Muscle of back (tissue), 11 donors: ENCODE data around the gene CA10. TPM values are rescaled to one million over a fixed set of nuclear protein-coding genes. Genes with fewer than 3 reads are reported as not detected.

Experiments
- DNase-seq, 3 donors: peaks; one replicate each; pipeline versions ENCODE4 v3.0.0 to v3.0.0-alpha.2; 2013
- polyA plus RNA-seq, 10 donors: library from polyadenylated mRNA; unstranded; fragments of 120-200 nt; gene quantifications; one replicate each; pipeline ENCODE4 v1.2.1, GENCODE V29; 2013; ENCODE audit not compliant: insufficient read length in 10 of 10

CA10 gene
- polyA plus RNA-seq, 10 donors: 2.0 to 10.0 (median 6.0) TPM

GRCh38 chr17:51725185-51725584 lies 433.3 kb downstream of the CA10 start:
- no peak for DNase-seq

DNA sequence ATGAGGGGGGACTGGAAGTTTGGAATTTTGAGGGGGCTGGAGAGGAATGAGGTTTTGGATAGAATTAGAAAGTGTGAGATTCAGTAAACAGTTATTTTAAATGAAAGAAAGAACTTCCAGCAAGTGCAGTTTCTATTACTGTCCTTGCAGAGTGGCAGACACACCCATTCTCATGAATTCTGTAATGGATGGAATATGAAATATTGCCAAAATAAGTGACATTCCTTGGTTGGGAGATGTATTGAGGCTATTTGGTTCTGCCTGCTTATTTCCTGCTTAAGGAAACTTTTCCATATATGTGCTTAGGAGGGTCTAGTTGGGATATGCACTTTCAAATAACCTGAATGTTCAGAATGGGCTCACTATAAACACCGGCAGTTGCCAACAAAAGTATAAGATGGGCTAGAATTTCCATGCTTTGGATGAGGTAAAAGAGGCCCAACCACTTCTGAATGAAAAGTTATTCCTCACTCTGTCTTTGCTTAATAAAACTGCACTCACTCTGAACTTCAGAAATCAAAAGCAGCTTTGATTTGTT lies 434.4 kb downstream of the CA10 start:
- peak in 1 of 3 donors; percentile 50 for DNase-seq

- DNase-seq: no peak
These were observed 435.5 kb downstream of the CA10 start for GRCh38 chr17:51722994-51723393.

DNA sequence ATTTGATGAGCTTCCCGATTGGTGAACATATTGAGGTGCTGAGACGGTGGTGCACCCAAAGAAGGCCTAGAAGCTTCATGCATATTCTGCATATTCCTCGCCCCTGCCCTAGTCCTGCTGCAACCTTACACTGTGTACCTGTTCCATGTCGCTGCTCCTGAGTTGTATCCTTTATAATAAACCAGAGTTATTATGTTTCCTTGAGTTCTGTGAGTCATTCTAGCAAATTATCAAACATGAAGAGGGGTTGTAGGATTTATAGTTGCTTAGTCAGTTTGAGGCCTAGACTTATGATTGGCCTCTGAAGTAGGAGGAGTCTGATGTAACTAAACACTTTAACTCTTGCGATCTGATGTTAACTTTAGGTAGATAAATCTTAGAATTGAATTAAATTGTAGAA lies 436.8 kb downstream of the CA10 start:
- no peak for DNase-seq

DNA sequence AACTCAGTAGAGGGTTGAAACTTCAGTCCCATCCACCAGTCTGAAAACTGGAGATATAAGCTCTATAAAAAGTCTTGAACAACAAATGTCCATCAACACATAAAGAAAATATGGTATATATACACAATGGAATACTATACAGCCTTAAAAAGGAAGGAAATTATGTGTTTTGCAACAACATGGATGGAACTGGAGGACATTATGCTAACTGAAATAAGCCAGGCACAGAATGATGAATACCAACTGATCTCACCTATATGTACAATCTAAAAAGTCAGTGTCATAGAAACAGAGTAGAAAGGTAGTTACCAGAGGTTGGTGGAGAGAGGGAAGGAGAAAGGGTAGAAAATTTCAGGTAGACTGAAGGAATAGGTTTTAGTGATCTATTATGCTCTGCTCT lies 438.1 kb downstream of the CA10 start:
- DNase-seq: no peak

DNA sequence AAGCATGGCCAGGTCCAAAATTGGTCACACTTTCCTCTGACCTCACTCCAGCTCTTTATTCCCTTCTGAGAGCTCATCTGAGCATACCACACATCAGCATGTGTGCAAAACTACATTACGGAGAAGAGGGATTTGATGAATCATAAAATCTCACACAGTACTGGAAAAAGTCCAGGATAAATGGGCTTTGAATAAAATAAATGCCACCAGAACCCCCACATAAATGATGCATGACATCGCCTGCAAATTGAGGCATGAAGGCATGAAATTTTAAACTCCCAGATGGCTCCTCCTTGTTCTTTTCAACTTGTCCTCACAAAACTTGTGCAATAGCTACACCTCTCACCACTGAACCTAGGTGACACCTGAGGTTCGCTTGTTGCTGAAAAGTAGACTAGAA lies 439.5 kb downstream of the CA10 start:
- no peak for DNase-seq

DNA sequence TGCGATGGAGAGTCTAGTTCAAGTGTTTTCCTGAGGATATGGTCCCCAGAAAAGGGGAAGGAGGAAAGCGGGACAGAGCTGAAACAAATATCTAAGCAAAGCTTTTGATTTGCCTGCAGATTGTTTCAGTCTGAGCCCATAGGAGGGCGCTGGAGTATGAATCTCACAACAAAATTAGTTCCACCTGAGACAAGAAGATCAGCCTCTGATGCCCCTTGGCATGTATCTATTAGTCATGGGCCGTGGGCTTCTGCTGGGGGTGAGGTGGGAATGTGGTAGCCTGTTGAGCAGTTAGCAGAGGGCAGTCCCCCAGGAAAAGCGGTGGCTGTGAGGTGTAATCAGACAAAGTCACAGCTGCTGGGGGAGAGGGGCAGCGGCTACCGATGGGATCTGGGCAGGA lies 446.9 kb downstream of the CA10 start:
- DNase-seq: no peak

- no peak for DNase-seq
These were observed 447.9 kb downstream of the CA10 start for GRCh38 chr17:51710634-51710979.

DNA sequence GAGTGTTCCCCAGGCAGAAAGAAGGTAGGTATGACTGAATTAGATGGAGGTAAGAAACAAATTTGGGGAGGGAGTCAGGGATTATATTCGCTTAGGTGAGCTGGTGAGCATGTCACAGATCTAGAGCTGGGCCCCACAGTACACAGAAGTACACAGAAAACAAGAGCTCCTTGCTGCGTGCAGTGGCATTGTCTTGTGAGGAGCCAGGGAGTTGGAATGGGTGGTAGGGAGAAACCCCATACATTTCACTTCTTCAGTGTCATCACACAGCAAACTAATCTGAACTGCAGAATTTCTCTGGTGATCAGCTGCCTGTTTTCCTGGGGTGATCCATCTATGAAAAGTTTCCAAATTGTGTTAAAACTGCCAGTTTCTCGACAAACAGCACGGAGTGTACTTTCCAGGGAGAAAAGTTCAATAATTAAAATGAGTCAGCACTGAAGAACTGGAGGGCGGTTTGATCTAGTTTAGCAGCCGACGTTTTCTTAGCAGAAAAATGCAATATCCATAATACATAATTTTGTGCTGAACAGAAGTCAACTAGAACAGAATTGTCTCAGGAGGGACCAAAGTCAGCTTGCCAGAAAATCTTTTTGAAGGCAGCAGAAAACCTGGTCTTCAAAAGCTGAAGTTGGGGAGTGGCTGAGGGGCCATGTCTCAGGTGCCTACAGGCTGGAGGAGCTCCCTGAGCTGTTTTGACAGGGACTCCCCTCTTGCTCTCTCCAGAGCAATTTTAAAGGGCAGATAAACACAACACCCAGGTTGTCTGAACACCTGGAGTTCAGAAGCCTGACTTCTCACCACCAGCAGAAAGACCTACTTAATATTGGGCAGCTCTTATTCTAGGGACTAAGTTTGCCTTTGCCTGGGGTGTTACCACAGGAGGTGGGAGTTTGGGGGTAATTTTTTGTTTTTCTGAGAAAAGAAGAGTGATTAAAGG lies 448.6 kb downstream of the CA10 start:
- peak in 2 of 3 donors; percentile 47 to 78 for DNase-seq

- no peak for DNase-seq
These were observed 451.3 kb downstream of the CA10 start for GRCh38 chr17:51707216-51707615.

GRCh38 chr17:51706093-51706492 lies 452.4 kb downstream of the CA10 start:
- DNase-seq: peak in 2 of 3 donors; percentile 32 to 34

- DNase-seq: peak; percentile 52 to 85 (median 72)
These were observed 454.9 kb downstream of the CA10 start for GRCh38 chr17:51703361-51704341.

- DNase-seq: no peak
These were observed 455.6 kb downstream of the CA10 start for GRCh38 chr17:51702963-51703360.

GRCh38 chr17:51701501-51701900 lies 457.0 kb downstream of the CA10 start:
- no peak for DNase-seq

- DNase-seq: no peak
These were observed 458.3 kb downstream of the CA10 start for GRCh38 chr17:51700011-51700760.

DNA sequence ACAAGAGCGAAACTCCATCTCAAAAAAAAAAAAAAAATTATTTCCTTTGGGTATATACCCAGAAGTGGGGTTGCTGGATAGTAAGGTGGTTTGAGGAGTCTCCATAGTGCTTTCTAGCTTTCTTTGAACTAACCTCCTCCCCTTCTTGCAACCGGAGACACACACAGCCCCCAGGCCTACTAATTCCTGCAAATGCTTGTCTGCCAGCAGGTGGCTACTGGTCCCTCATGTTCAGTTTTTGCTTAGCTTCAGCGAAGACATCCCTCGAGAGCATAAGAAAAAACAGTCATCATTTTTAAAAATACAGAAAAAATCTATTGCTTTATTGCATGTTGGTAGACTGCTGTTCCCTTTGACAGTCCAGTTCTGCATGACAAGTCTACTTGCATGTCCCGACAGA lies 459.2 kb downstream of the CA10 start:
- no peak for DNase-seq

GRCh38 chr17:51692917-51693316 lies 465.6 kb downstream of the CA10 start:
- DNase-seq: no peak

DNA sequence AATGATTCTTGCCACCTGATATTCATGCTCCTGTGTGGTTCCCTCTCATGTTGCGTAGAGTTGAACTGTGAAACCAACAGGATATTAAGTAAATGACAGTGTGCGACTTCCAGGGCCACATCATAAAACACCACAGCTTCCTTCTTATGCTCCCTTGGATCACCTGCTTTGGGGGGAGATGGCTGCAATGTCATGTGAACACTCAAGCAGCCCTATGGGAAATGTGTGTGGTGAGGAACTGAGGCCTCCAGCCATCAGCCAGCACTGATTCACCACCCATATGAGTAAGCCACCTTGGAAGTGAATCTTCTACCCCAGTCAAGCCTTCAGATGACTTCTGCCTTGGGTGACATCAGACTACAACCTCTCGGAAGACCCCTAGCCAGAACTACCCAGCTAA lies 470.6 kb downstream of the CA10 start:
- DNase-seq: no peak

DNA sequence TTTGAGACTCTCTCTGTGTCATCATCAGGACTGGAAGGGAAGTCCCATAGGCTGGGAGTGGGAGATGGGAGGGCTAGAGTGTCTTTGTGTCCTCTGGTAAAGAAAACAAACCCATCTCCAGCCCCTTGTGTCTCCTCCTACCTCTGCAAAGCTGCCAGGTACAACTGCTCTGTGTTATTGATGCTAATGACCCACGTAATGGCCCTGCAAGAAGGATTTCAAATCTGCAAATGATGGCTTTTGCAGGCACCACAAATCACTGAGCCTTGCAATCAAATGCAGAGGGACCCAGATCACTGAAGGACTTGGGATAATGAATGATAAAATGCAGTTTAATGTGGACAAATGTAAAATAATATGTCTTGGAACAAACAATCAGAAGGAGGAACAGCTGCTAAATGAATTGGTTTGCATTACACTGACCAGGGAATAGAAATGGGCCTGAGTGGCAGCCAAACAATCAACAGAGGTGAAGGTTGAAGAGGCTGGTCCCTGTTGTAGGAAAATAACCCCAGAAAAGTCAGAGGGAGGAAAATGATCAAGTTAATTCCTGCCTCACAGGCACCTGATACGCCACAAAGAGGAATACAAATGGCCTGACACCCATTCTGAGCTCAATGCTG lies 473.1 kb downstream of the CA10 start:
- DNase-seq: peak in 1 of 3 donors; percentile 63

DNA sequence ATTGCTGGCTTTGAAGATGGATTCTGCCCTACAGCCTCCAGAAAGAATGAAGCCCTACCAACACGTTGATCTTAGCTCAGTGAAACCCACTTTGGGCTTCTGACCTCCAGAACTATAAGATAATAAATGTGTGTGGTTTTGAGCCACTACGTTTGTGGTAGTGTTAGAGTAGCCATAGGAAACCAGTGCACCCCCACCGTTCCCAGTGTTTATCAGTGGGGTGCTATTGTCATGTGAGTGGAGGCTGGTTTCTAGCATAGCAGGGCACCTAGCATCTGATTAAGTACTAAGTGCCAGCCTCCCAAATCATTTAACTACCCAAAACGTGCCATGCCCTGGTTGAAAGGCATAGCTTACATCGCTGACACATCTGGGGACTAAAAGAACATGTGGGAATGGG lies 474.3 kb downstream of the CA10 start:
- DNase-seq: no peak

GRCh38 chr17:51683291-51683690 lies 475.2 kb downstream of the CA10 start:
- no peak for DNase-seq
